SK-N-DZ (cell line): ENCODE data around the gene EEF2KMT.

Source experiments
- DNase-seq: peaks from one replicate; pipeline ENCODE4 v3.0.0-alpha.2; 2015; ENCODE audit warnings: low spot score

The EEF2KMT gene

DNA sequence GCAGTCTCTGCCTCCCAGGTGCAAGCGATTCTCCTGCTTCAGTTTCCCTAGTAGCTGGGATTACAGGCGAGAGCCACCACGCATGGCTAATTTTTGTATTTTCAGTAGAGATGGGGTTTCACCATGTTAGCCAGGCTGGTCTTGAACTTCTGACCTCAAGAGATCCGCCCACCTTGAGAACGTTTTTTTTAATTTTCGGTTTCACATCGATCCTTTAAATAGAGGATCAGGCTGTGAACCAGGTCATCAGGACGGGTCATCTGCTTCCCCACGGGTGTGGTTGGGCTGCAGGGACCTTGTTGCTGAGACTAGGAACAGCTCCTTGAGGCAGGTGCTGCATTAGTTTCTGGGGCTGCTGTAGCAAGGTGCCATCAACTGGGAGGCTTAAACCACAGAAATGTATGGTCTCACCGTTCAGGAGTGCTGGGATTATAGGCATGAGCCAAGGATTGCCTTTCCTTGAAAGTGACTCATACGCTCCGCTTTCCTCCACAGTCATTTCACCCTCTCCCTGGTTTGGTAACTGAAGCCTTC, 55.9 kb downstream of the EEF2KMT start:
- no peak for DNase-seq

DNA sequence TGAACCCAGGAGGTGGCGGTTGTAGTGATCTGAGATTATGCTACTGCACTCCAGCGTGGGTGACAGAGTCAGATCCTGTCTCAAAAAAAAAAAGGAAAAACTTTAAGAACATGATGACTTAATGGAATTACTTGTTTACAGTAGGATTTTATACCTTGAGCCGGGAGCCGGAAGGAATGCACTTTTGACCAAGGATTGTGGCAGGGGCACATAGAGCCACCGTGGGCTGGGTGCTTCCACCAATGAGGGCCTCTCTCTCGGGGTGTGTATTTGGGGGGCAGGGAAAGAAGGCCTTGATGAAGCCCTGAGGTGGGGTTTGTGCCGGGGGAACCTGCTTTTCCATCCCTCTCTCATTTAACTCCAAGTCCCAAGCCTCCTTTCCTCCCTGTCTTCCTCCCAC, 57.1 kb downstream of the EEF2KMT start:
- DNase-seq, result no peak

DNA sequence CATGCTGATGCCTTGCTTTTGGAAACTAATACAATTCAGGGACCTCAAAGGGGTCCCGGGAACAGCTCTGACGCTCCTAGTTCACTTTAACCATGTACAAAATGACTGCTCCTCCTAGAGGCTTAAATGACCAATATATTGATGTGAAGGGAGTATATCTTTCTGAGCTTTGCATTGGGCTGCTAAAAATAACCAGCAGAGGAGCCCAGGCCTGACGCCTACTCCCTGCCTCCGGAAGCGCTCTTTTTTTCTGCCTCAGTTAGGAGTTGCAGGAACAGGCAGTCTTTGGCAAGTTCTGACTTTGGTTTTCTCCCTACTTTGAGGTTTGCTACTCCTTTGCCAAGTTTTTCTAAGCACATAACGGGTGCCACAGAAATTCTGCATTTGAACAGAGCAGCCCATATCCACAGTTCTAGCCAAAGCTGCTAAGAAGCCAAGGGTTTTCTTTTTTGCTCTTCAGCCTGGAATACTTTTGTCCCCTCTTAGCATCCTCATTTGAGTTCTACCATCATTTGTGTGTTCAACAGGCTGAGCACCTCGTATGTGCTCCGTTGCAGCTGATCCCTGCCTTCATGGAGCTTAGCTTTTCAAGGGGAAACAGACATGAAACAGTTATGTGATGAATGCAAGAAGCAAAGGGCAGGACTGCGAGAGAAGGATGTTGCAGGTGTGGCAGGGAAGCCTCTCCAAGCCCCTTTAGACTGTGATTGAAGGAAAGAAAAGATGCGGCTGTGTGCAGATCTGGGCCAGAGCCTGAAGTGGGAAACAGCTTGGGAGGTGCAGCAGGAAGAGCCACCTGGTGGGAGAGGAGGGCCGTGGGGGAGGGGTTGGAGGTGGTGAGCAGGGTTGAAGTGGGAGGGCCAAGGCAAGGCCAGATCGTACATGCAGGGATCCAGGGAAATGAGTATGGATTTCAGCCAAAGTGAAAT, 61.1 kb downstream of the EEF2KMT start:
- no peak for DNase-seq

DNA sequence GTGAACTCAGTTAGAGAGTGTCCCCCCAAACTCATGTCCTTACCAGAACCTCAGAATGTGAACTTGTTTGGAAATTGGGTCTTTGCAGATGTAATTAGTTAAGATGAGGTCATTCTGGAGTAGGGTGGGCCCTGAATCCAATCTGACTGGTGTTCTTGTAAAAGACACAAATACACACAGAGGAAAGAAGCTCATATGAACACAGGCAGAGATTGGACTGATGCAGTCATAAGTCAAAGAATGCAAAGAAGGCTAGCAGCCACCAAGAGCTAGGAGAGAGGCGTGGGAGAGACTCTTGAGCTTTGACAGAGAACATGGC, 61.7 kb downstream of the EEF2KMT start:
- no peak for DNase-seq
